Measurements from ENCODE around the gene FTSJ1. TPM values are rescaled to one million over a fixed set of nuclear protein-coding genes. Genes with fewer than 3 reads are reported as not detected.

Gene FTSJ1
- total RNA-seq, 1 experiment from 2014 or later, result 137 TPM

DNA sequence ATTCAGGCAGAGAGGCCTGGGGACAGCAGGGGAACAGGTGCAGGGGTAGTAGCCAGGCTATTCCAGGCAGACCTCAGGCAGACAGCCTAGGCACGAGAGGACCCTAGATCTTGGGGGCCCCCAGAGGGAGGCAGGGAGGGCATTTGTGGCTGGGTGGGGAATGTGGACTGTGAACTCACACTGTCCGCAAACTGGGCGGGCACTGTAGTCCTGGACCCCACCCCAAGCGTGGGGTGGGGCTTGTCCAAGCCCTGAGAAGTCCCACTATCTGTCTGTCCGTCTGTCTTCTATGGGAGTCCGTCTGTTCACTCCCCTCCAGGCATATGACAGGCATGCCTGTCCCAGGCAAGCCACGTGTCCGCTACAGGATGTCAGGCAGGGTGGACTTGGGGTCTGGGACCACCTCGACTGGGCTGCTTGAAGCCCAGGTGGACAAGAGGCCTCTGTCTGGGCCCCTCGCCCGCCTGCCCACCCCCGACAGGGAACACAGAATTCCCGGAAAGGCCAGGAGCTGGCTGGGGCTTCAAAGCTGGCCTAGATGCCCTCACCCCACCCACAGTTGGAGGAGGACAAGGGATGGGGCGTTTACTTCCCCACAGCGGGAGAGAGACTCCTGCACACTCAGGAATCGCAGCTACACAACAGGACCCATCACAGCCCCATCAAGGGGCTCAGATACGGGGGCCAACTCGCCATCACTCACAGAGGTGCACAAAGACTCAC, 5.7 kb upstream of the FTSJ1 start, which contains the start of gene SLC38A5:
Gene SLC38A5 (minus strand): TSS at position 151 of the 723 bp plus-strand sequence. CDS start 2,336 bp downstream, outside the sequence.
- DNase-seq (ENCODE audit: low read depth), result no peak

- DNase-seq (ENCODE audit: low read depth), result no peak
These were observed 5.2 kb upstream of the FTSJ1 start for GRCh38 chrX:48470833-48471118.

DNA sequence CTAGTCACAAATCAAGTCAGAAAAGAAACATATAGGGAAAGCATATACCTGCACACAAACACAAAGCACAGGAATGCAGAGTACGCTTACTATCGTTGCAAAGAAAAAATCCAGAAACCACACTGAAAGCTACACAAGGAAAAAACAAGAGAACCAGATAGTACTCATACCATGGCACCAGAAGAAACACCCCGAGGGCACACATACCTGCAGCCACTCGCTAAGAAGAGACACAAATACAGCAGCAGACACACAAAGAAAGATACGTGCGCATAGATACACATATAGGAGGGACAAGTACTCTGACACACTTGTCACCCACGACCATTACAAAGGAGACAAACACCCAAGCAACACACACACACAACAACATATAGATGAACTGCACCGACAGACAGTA, 4.5 kb upstream of the FTSJ1 start:
- DNase-seq (ENCODE audit: low read depth), result no peak

DNA sequence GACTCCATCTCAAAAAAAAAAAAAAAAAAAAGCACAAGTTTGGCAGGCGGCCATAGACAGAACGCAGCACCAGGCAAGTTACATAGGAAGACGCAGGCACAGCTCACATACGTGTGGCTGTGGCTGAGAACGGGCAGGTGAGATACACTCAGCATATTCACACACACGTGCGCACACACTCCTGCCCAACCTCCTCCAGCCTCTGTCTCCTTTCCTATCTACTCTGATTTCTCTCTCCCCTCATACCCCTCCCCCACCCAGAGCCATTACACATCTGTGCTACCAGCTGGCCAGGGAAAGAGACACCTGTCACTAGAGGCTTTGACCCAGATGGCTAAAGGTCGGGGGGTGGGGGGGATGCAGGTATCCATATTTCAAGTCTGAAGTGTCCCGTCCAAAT, 3.8 kb upstream of the FTSJ1 start:
- DNase-seq (ENCODE audit: low read depth), result no peak

DNA sequence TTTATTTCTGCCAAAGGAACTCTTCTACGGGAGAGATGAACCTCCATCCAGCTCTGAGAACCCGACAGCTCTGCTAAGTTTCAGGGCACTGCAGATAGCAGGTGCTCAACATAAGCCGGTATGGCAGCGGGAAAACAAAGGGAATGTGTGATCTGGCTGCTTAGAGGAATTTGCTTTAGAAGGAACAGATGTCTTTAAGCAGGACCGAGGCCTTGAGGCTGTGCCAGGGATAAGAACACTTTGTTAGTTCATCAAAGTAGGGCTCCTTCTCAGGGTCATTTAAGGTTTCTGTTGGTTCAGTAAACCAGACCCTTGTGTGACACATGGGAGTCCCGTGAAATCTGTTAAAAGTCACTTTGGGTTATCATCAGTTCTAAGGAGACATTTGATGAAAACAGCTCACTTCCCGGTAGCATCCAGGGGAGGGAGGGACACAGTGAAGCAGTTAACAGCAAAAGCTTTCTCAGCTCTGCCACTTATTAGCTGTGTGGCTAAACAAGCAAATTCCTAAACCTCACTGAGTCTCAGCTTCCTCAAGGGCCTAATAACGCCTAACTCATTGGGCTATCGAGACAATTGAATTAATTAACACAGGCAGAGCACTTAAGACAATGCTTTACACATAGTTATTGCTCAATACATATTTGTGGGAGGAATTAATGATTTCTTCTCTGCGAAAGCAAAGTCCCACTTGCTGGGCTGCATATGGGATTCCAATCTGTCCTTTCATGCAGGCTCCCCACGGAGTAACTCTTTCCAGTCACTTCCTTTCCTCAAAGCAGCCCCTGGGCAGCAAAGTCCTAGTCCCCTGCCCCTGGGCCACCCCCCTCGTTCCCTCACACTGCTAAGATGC, 2.9 kb upstream of the FTSJ1 start:
- no peak for DNase-seq (ENCODE audit: low read depth)

DNA sequence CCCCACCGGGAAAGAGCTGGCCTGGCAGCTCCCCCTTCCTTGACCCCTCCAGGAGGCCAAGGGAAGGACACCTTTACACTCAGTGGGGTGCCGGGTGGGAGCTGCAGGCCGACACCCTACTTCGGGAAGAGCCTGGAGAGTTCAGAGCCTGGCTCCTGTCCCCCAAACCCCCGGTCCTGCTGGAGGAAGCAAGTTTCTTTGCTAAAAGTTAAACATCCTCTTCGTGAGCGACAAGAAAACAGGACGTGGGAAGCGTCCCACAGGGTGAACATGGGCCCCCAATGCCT, 2.4 kb upstream of the FTSJ1 start:
- DNase-seq (ENCODE audit: low read depth), result no peak

- DNase-seq (ENCODE audit: low read depth), result peak; percentile 41
These were observed 1.9 kb upstream of the FTSJ1 start for GRCh38 chrX:48474127-48474526.

GRCh38 chrX:48474581-48474980, 1.4 kb upstream of the FTSJ1 start:
- no peak for DNase-seq (ENCODE audit: low read depth)

GRCh38 chrX:48475296-48475695, 703 bp upstream of the FTSJ1 start:
- no peak for DNase-seq (ENCODE audit: low read depth)

DNA sequence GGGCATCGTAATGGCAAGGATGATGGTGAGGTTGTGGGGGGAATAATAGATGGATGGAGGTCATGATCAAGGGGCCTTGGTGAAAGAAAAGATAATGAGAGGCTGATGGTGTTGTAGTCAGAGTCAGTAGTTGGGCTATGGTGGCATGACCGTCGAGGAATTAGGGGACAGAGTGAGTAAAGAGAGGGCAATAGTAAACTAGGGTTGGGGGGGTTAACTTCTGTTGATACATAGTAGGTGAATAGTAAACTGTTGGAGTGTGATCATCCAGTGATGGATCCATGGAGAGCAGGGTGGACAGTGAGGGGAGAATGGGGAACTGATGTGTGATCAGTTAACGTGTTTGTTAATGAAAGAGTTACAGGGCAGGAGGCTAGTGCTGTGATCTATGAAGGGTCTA, 920 bp downstream of the FTSJ1 start:
- no peak for DNase-seq (ENCODE audit: low read depth)

DNA sequence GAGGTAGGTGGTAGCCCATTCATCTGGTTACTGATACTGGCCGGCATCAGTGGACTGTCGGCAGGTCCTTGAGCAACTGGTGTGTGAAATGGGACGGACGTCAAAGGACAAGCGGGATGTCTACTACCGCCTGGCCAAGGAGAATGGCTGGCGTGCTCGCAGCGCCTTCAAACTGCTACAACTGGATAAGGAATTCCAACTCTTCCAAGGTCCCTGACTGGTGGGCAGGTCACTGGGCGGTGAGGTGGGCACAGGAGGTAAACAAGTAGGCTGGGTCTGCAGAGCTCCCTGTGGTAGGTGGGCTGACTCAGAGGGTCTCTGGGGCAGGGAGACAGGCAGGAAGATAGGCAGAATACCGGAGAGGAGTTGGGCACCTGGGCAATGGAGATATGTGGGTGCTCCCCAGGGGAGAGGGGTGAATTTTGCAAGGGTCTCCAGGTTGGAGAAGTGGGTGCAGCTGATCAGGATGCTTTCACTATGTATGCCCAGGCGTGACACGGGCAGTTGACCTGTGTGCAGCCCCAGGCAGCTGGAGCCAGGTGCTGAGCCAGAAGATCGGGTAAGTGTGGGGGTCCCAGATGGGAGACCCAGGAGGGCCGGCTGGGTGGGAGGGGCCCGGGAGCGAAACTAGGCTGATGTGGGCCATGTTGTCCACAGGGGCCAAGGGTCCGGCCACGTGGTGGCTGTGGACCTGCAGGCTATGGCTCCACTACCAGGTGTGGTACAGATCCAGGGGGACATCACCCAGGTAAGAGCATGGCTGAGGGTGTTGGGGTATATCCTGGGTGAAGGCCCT, 2.2 kb downstream of the FTSJ1 start:
- DNase-seq (ENCODE audit: low read depth), result no peak

DNA sequence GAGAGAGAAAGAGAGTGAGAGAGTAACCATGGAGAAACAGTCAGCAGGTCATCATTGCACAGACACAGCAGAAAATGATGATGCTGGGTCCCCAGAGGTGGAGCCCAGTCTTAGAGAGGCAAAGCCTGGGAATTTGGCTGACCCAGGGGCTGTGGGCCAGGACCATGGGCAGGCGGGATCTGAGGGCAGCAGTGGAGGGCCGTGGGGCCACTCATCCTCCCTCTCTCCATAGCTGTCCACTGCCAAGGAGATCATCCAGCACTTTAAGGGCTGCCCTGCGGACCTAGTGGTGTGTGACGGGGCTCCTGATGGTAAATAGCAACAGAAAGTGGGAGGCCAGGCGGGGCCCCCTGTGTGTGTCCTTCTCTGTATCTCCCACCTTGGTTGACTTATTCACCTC, 2.8 kb downstream of the FTSJ1 start:
- no peak for DNase-seq (ENCODE audit: low read depth)

DNA sequence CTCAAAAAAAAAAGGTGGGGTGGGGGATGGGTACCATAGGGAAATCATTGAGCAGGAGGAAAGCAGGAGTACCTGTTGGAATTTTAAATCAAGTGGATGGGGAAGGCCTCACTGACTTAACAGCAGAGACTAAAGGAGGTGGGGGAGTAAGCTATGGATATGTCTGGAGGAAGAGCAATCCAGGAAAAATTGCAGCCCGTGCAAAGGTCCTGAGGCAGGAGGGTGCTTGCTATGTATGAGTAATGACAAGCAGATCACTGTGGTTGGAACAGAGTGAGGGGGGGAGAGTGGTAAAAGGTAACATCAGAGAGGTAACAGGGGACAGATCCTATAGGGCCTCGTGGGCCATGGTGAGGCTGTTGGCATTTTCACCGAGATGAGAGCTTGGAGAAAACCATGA, 4.1 kb downstream of the FTSJ1 start:
- DNase-seq (ENCODE audit: low read depth), result no peak

- no peak for DNase-seq (ENCODE audit: low read depth)
These were observed 4.6 kb downstream of the FTSJ1 start for GRCh38 chrX:48480583-48480982.

GRCh38 chrX:48482526-48482925, 6.5 kb downstream of the FTSJ1 start:
- no peak for DNase-seq (ENCODE audit: low read depth)

GRCh38 chrX:48487362-48487798, 11.4 kb downstream of the FTSJ1 start:
- DNase-seq (ENCODE audit: low read depth), result peak; percentile 99

DNA sequence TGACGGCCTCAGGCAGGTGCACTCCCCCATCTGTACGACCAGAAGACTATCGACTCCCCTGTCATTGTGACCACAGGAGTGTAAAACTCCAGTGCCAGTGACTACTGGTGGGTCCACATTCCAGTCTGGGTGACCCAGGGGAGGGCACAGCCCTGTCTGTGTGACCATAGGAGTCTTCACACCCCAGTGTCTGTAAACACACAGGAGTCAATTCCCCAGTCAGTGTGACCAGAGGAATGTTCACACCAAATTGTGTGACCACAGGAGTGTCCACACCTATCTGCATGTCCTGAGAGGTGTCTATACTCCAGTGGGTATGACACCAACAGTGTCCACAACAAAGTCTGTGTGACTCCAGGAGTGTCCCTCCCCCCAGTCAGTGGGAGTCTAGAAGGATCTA, 12.0 kb downstream of the FTSJ1 start:
- no peak for DNase-seq (ENCODE audit: low read depth)

DNA sequence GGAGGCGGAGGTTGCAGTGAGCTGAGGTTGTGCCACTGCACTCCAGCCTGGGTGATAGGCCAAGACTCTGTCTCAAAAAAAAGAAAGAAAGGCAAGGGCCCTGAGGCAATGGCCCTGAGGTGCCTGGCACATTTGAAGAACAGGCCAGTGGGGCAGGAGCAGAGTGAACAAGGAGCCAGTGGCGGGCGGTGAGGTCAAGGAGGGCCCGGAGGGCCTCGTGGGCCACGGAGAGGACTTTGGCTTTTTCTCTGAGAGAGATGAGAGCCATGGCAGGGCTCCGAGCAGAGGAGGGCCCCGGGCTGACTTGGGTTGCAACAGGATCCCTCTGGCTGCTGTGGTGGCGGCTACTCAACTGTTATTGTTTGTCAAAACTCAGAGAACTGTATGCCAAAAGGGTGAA, 13.3 kb downstream of the FTSJ1 start:
- DNase-seq (ENCODE audit: low read depth), result no peak

DNA sequence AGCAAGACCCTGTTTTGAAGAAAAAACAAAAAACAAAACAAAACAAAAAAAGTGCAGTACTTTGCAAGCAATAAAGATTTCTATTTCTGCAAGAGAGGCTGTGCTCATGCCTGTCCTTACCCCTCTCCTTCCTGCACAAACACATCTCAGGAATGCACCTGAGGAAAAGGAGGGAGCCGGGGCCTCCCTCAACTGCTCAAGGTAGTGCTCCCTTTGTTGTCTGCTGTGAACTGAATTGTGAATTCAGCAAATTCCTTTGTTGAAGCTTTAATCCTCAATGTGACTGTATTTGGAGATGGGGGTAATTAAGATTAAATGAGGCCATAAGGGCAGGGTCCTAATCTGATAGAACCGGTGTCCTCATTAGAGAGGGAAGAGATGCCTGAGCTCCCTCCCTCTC, 13.9 kb downstream of the FTSJ1 start:
- DNase-seq (ENCODE audit: low read depth), result no peak

DNA sequence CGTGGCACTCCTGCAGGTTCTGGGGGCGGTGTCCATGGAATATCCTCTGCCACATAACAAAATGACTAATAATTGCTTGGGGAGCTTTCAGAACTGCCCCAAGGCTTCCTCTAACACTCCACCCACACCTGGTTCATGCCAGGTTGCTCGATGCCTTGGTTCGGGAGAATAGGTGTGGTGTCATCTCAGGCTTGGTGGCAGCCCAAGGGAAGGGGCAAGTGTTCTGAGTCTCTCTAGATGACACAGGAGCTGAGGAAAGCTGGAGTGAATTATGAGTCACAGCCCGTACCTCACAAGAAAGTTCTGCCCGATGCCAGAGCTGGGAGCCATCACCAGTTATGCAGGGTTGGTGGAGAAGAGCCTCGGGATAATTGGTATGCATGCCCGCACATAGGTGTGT, 14.7 kb downstream of the FTSJ1 start:
- DNase-seq (ENCODE audit: low read depth), result peak; percentile 66

DNA sequence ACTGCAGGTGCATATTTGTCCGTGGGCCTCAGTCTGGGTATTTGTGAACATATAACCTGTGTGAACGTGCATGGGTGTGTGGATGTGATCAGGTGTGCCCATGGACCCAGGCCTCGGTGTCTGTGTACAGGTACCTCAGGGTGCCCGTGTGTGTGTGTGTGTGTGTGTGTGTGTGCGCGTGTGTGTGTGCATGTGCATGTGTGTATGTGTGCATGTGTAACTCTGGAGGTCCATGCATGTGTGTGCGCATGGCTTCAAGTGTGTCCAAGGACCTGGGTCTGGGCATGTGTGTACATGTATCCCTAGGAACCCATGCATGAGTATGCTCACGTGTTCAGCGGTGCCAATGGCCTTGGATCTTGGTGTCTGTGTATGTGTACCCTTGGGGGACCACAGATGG, 15.8 kb downstream of the FTSJ1 start:
- no peak for DNase-seq (ENCODE audit: low read depth)

DNA sequence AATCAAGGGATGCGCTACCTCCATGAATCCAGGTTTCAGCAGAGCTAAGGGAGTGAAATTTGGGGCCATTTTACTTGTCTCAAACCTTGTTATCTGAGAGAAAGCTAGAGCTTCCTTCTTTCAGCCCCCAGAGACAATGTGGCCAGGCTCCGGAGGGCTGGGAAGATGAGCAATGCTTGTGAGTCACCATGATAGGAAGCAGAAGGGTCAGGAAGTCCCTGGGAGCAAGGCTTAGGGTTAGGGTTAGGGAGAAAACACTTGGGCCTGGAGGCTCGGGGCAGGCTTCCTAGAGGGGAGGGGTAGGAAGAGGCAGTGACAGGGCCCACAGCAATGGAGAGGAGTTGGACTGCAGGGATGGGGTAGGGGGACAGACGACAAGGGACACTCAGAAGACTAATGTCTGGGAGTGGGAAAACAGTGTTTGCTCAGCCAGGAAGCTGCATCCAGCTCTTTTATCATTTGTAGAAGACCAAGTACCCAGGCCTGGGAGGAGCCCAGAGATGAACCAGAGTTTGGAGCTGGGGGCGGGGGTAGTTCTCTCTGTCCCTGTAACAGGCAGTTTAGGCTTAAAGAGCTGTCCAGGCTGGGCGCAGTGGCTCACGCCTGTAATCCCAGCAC, 16.4 kb downstream of the FTSJ1 start:
- DNase-seq (ENCODE audit: low read depth), result peak; percentile 69

Data from RPMI7951 (cell line).